Common myeloid progenitor, CD34-positive (primary cell): ENCODE data around the gene TAF5L.
A peak's percentile ranks its signal among the peaks of the same experiment; 100 is the strongest.

Experiments
- CTCF ChIA-PET: fragments of 350-600 bp; sonication (Branson Sonifier 250); formaldehyde crosslinking; loops from one replicate; lab custom pipeline; 2021; ENCODE audit warnings: antibody characterized with exemption; lab: Charles Lee
- POLR2A ChIA-PET: fragments of 350-600 bp; sonication (Branson Sonifier 250); formaldehyde crosslinking; loops from one replicate; lab custom pipeline; 2021; ENCODE audit warnings: antibody characterized with exemption; lab: Charles Lee
- DNase-seq, 3 donors: peaks; one replicate each; pipeline versions ENCODE4 v3.0.0 to v3.0.0-alpha.2; 2013
- H3K27ac ChIP-seq, 2 experiments: 1 replicate in 1 of 2; 2 replicates in 1 of 2; pipeline ENCODE4 v1.7.0; 2013; ENCODE audit warnings: inconsistent platforms in 2 of 2, low read length in 2 of 2, mild to moderate bottlenecking in 2 of 2, low read depth in 1 of 2, moderate library complexity in 1 of 2; ENCODE audit not compliant: severe bottlenecking in 2 of 2, insufficient read depth in 1 of 2, poor library complexity in 1 of 2
- H3K27me3 ChIP-seq, 5 experiments: replicated peaks in 2 of 5; 1 replicate in 3 of 5; 2 replicates in 2 of 5; pipeline versions ENCODE4 v1.6.1 to v1.7.0; 2013; ENCODE audit warnings: low read length in 4 of 5, mild to moderate bottlenecking in 2 of 5, moderate library complexity in 2 of 5, inconsistent platforms in 1 of 5; ENCODE audit not compliant: insufficient read depth in 5 of 5, control insufficient read depth in 4 of 5
- H3K36me3 ChIP-seq, 4 experiments: 1 replicate in 2 of 4; 2 replicates in 2 of 4; pipeline versions ENCODE4 v1.6.1 to v1.7.0; 2013; ENCODE audit warnings: low read length in 3 of 4, control low read depth in 1 of 4, mild to moderate bottlenecking in 1 of 4; ENCODE audit not compliant: control insufficient read depth in 4 of 4, insufficient read depth in 4 of 4
- H3K4me1 ChIP-seq, 4 experiments: 1 replicate in 3 of 4; 2 replicates in 1 of 4; pipeline versions ENCODE4 v1.6.1 to v1.7.1; 2013; ENCODE audit warnings: low read length in 3 of 4, mild to moderate bottlenecking in 3 of 4, control low read depth in 1 of 4, inconsistent platforms in 1 of 4, moderate library complexity in 1 of 4; ENCODE audit not compliant: control insufficient read depth in 4 of 4, insufficient read depth in 4 of 4; ENCODE audit errors: control extremely low read depth in 1 of 4
- H3K4me3 ChIP-seq, 7 experiments: 1 replicate in 4 of 7; 2 replicates in 3 of 7; pipeline versions ENCODE4 v1.5.1 to v1.7.0; 2013; ENCODE audit warnings: mild to moderate bottlenecking in 7 of 7, low read length in 6 of 7, moderate library complexity in 6 of 7, inconsistent platforms in 2 of 7, low read depth in 2 of 7, control low read depth in 1 of 7; ENCODE audit not compliant: insufficient read depth in 4 of 7, control insufficient read depth in 1 of 7; ENCODE audit errors: extremely low read depth in 1 of 7
- H3K9me3 ChIP-seq, 5 experiments: 1 replicate in 4 of 5; 2 replicates in 1 of 5; pipeline versions ENCODE4 v1.6.1 to v1.7.1; 2013; ENCODE audit warnings: low read length in 4 of 5, mild to moderate bottlenecking in 2 of 5, inconsistent platforms in 1 of 5, low read depth in 1 of 5, moderate library complexity in 1 of 5; ENCODE audit not compliant: control insufficient read depth in 4 of 5, insufficient read depth in 2 of 5; ENCODE audit errors: control extremely low read depth in 1 of 5
- WGBS: methylation state at CpG from one replicate; pipeline ENCODE4 v1.1.5; 2013; ENCODE audit not compliant: insufficient coverage; 5-methylcytosine and 5-hydroxymethylcytosine counted together

Gene TAF5L

DNA sequence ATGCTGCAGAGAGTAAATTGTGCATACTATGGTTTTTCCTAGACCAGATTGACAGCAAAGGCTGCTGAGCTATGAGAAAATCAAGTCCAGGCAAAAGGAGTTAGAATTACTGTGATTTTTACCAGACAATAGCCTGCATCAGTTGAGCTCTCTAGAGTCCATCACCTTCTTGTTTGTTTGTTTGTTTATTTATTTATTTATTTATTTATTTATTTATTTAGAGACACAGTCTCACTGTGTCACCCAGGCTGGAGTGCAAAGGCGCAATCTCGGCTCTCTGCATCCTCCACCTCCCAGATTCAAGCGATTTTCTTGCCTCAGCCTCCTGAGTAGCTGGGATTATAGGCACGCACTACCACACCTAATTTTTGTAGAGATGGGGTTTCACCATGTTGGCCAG lies 43.2 kb downstream of the TAF5L start:
- ChIA-PET POLR2A (no interaction called here), CTCF (no interaction called here)
- no peaks in the 10 kb centered on the region for H3K27me3 ChIP-seq
- WGBS: 92% methylated on average over 2 of the region's 4 CpGs
- no peak overlapping the region for H3K27ac ChIP-seq
- peaks cover 0 to 12% (median 7%) of the 10 kb centered on the region in 4 experiments for H3K4me1 ChIP-seq
- no peak overlapping the region for H3K4me3 ChIP-seq
- DNase-seq: no peak
- H3K36me3 ChIP-seq: no peaks in the 10 kb centered on the region
- H3K9me3 ChIP-seq: no peaks in the 10 kb centered on the region

DNA sequence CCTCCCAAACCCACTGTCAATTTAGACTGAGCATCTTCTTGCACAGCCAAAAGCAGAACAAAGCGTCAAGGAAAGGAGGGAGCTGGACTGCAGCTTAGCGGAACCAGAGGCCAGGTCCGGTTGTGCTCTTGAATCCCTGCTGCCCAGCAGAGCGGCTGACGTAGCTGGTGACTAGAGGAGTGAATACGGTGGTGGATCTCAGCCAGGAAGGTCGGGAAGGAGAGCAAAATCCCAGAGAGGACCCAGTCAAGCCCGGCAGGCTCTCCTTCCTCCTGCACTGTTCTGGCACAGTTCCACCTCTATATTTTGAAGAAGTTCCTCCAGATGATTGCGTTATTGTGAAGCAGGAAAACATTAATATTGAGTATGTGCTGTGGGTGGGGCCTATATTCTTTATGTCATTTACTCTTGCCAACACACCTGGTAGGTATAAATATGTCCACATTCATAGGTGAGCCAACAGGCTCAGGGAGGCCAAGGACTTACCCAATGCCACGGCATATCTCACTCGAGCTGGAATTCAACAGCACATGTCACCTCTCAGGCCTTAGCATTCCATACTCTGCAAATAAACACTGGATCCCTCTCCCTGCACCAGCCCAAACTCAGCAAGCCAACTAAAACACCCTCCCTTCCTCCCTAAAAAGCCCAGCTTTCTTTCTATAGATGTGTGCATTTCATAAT lies 43.8 kb downstream of the TAF5L start:
- Histone ChIP-seq H3K36me3 (no peaks in the 10 kb centered on the region), H3K27ac (no peak overlapping the region), H3K4me1 (peaks cover 0 to 12% (median 7%) of the 10 kb centered on the region in 4 experiments), H3K4me3 (no peak overlapping the region), H3K27me3 (no peaks in the 10 kb centered on the region), H3K9me3 (no peaks in the 10 kb centered on the region)
- DNase-seq: no peak
- POLR2A ChIA-PET: no interaction called here
- WGBS: 85% methylated on average over 9 of the region's 11 CpGs
- CTCF ChIA-PET: no interaction called here

DNA sequence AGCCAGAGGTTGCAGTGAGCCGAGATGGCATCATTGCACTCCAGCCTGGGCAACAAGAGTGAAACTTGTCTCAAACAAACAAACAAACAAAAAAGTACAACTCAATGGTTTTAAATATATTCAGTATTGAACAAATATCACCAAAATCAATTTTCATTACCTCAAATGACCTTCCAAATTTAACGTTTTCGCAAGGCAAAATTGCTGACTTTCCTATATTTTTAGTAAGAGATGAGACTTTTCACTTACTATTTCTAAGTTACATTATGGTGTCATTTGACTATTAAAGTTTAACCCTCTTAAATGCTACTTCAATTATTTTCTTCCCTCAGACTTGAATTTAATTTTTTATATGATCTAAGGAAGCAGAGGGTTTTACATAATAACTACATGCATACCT lies 44.4 kb downstream of the TAF5L start:
- WGBS: 100% methylated on average over 1 of the region's 3 CpGs
- DNase-seq: no peak
- ChIA-PET POLR2A (no interaction called here), CTCF (no interaction called here)
- H3K27ac ChIP-seq: no peak overlapping the region
- no peaks in the 10 kb centered on the region for H3K27me3 ChIP-seq
- H3K9me3 ChIP-seq: no peaks in the 10 kb centered on the region
- no peaks in the 10 kb centered on the region for H3K36me3 ChIP-seq
- H3K4me1 ChIP-seq: peaks cover 0 to 12% (median 7%) of the 10 kb centered on the region in 4 experiments
- no peak overlapping the region for H3K4me3 ChIP-seq

DNA sequence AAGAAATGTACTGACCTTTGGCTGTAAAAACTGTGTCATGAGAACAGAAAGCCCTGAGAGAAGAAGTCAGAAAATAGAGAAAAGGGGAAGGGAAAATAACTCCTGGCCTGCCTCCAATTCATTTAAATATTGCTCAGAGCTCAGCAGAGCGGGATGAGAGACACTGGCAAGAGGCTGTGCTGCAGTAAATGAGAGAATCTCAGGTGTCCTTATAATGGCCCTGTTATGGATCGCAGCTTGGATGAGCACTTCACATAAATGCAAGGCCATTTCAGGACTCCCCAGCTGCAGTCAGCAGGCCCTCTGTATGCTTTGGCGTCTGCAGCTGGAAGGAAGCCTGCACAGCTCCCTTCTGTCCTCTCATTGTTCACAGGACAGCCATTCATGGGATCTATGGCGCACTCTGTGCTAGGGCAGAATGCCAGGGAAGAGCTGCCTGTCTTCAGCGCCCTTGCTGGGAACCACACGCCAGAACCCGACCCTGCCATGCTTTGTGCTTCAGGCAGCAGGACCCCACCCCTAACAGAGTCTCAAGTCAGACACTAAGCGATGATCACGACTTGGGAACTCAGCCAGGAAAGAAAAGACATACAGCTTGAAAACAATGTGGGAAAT lies 46.8 kb downstream of the TAF5L start:
- CTCF ChIA-PET: interaction anchor here (0.9 to 1.9 kb wide), 4 partner anchors 9 to 238 kb away, joined by 4 to 6 read pairs (median 4); partner anchors contain the start of gene ABCB10
- no peaks in the 10 kb centered on the region for H3K27me3 ChIP-seq
- WGBS: 55% methylated on average over 6 of the region's 9 CpGs
- no peak overlapping the region for H3K27ac ChIP-seq
- peaks cover 0 to 12% (median 7%) of the 10 kb centered on the region in 4 experiments for H3K4me1 ChIP-seq
- H3K36me3 ChIP-seq: no peaks in the 10 kb centered on the region
- POLR2A ChIA-PET: no interaction called here
- no peaks in the 10 kb centered on the region for H3K9me3 ChIP-seq
- peak; percentile 39 to 68 (median 64) for DNase-seq
- H3K4me3 ChIP-seq: peak overlapping the region in 4 of 7 experiments; percentile 54 to 74 (median 64)

DNA sequence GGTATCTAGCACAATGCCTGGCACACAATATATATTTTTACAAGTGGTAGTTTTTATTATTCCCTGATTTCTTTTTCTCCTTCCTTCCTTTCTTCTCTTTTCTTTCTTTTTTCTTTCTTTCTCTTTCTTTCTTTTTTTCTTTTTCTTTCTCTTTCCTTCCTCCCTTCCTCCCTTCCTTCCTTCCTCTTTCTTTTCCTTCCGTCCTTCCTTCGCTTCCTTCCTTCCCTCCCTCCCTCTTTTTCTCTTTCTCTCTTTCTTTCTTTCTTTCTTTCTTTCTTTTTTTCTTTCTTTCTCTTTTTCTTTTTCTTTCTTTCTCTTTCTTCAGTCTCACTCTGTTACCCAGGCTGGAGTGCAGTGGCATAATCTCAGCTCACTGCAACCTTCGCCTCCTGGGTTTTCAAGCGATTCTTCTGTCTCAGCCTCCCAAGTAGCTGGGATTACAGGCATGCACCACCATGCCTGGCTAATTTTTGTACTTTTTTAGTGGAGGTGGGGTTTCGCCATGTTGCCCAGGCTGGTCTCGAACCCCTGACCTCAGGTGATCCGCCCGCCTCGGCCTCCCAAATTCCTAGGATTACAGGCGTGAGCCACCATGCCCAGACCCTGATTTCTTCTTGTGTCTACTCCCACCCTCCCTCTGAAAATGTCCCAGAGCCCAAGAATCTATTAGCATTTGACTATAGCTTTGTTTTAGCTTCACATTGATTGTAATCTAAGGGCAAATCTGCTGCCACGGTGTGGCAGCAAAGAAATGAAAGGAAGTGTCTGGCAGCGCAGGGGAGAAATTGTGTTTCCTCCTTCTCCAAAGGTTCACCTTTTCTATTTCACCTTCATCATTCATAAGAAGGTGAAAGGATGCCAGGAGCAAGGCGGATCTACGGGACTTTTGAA lies 47.5 kb downstream of the TAF5L start:
- Histone ChIP-seq H3K4me1 (peaks cover 0 to 12% (median 7%) of the 10 kb centered on the region in 4 experiments), H3K27ac (no peak overlapping the region), H3K36me3 (no peaks in the 10 kb centered on the region), H3K9me3 (no peaks in the 10 kb centered on the region), H3K27me3 (no peaks in the 10 kb centered on the region), H3K4me3 (peak overlapping the region in 4 of 7 experiments; percentile 54 to 74 (median 64))
- peak in 1 of 3 donors; percentile 57 for DNase-seq
- CTCF ChIA-PET: interaction anchor here (0.9 to 1.9 kb wide), 4 partner anchors 10 to 238 kb away, joined by 4 to 6 read pairs (median 4); partner anchors contain the start of gene ABCB10
- POLR2A ChIA-PET: no interaction called here
- 85% methylated on average over 9 of the region's 14 CpGs for WGBS

DNA sequence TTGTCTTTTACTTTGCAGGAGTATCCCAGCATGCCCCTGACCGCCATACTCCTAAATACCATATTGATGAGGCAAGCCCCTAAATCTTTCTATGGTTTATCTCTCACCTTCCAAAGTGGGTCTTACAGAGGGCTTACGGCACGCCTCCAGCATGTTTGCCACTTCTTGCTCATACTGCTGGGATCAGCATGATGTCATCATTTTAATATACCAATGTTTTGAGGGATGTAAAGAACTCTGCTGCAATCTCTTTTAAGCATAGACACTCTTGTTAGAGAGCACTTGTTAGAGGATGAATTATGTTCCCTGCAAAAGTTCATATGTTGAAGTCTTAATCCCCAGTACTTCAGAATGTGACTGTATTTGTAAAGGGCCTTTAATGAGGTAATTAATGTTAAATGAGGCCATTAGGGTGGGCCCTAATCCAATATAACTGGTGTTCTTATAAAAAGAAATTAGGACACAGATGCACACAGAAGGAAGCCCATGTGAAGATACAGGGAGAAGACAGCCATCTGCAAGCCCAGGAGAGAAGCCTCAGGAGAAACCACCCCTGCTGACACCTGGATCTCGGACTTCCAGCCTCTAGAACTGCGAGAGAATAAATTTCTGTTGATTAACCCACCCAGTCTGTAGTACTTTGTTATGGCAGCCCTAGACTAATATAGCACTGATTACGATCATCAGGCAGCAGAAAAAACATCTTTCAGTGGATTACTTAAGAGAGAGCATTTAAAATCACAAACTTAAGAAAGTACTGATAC lies 51.1 kb downstream of the TAF5L start:
- ChIA-PET CTCF (no interaction called here), POLR2A (no interaction called here)
- no peak overlapping the region for H3K27ac ChIP-seq
- H3K36me3 ChIP-seq: no peaks in the 10 kb centered on the region
- H3K27me3 ChIP-seq: no peaks in the 10 kb centered on the region
- H3K9me3 ChIP-seq: no peaks in the 10 kb centered on the region
- no peak overlapping the region for H3K4me3 ChIP-seq
- WGBS: 94% methylated on average over 6 of the region's 6 CpGs
- DNase-seq: no peak
- H3K4me1 ChIP-seq: peaks cover 0 to 9% (median 7%) of the 10 kb centered on the region in 4 experiments
